Measurements from ENCODE around the gene PIERCE2.
"Not testable (repeated sequence)": the region's sequence is repeated elsewhere in the genome, so short reads cannot be mapped to it uniquely, and the experiment has no call there.

DNA sequence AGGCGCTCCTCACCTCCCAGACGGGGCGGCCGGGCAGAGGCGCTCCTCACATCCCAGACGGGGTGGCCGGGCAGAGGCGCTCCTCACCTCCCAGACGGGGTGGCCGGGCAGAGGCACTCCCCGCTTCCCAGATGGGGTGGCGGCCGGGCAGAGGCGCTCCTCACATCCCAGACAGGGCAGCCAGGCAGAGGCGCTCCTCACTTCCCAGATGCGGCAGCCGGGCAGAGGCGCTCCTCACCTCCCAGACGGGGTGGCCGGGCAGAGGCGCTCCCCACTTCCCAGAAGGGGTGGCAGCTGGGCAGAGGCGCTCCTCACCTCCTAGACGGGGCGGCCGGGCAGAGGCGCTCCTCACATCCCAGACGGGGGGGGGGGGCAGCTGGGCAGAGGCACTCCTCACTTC, 37.6 kb downstream of the PIERCE2 start:
- TF ChIP-seq EZH2 (IDR thresholded peaks at IDR 0.05; ENCODE audit: borderline replicate concordance, low read length) = not testable (repeated sequence)
- TF ChIP-seq, protein P1, sequence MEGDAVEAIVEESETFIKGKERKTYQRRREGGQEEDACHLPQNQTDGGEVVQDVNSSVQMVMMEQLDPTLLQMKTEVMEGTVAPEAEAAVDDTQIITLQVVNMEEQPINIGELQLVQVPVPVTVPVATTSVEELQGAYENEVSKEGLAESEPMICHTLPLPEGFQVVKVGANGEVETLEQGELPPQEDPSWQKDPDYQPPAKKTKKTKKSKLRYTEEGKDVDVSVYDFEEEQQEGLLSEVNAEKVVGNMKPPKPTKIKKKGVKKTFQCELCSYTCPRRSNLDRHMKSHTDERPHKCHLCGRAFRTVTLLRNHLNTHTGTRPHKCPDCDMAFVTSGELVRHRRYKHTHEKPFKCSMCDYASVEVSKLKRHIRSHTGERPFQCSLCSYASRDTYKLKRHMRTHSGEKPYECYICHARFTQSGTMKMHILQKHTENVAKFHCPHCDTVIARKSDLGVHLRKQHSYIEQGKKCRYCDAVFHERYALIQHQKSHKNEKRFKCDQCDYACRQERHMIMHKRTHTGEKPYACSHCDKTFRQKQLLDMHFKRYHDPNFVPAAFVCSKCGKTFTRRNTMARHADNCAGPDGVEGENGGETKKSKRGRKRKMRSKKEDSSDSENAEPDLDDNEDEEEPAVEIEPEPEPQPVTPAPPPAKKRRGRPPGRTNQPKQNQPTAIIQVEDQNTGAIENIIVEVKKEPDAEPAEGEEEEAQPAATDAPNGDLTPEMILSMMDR (IDR thresholded peaks at IDR 0.05; ENCODE audit: low read length) = not testable (repeated sequence)
